Right atrium auricular region (tissue), 2 donors: ENCODE measurements around the gene VIP. TPM values are rescaled to one million over a fixed set of nuclear protein-coding genes. Genes with fewer than 3 reads are reported as not detected.

Experiments used
- DNase-seq: peaks from one replicate; pipeline ENCODE4 v3.0.0-alpha.2; 2019; ENCODE audit warnings: low spot score
- H3K27ac ChIP-seq, 2 donors: fragments of 200-600 bp; sonication (generic); 1 replicate in 1 of 2; 2 replicates in 1 of 2; pipeline ENCODE4 v1.5.1; 2016 to 2019
- H3K27me3 ChIP-seq, 2 donors: fragments of 200-600 bp; sonication (generic); one replicate each; pipeline versions ENCODE4 v1.5.1 to v1.6.0; 2017 to 2019
- H3K36me3 ChIP-seq: fragments of 200-600 bp; sonication (generic); one replicate; pipeline ENCODE4 v1.5.1; 2016
- H3K4me1 ChIP-seq, 2 donors: fragments of 200-600 bp; sonication (generic); one replicate each; pipeline versions ENCODE4 v1.5.1 to v1.6.0; 2017 to 2019
- H3K4me3 ChIP-seq, 2 donors: fragments of 200-600 bp; sonication (generic); 1 replicate in 1 of 2; 2 replicates in 1 of 2; pipeline ENCODE4 v1.5.1; 2017 to 2019; ENCODE audit warnings: mild to moderate bottlenecking in 1 of 2, moderate library complexity in 1 of 2
- H3K9me3 ChIP-seq, 2 donors: fragments of 200-600 bp; sonication (generic); one replicate each; pipeline ENCODE4 v1.5.1; 2019
- CTCF ChIP-seq, 2 donors: fragments of 200-600 bp; sonication (generic); IDR thresholded peaks; one replicate each; pipeline ENCODE4 v1.5.1; 2019; ENCODE audit warnings: antibody characterized with exemption in 2 of 2
- total RNA-seq, 2 donors: library from RNA; depleted of rRNA; stranded (reverse); fragments of >200 nt; gene quantifications; one replicate each; pipeline ENCODE4 v1.1.0, GENCODE V29; 2016

The VIP gene
- total RNA-seq, 2 donors from 2014 or later = 1.2 TPM; not detected in 1

DNA sequence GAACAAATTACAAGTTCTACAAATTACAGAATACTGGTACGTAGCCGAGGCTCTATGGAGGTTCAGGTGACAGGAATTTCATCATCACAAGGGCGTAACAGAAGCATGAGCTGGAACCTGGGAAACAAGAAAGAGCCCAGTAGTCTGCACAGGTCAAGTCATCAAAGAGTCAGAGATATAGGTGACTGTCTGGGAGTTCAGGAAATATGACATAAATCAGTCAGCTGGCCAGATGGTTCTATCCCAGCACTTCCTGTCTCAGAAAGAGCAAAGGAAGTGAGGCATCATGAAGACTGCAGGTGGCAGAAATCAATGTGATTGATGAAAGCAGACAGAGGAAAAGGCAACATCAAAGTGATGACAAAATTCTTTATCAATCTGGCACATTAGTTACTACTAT, 29.6 kb upstream of the VIP start:
- no peak for DNase-seq
- H3K4me1 ChIP-seq = no peaks in the 10 kb centered on the region
- no peaks in the 10 kb centered on the region for H3K36me3 ChIP-seq
- no peak overlapping the region for H3K4me3 ChIP-seq
- H3K9me3 ChIP-seq = no peaks in the 10 kb centered on the region
- no peak overlapping the region for H3K27ac ChIP-seq
- H3K27me3 ChIP-seq = no peaks in the 10 kb centered on the region
- TF ChIP-seq CTCF (IDR thresholded peaks at IDR 0.05) = no peak

- no peak overlapping the region for H3K27ac ChIP-seq
- H3K4me3 ChIP-seq = no peak overlapping the region
- DNase-seq = no peak
- H3K27me3 ChIP-seq = no peaks in the 10 kb centered on the region
- H3K36me3 ChIP-seq = no peaks in the 10 kb centered on the region
- no peak for TF ChIP-seq CTCF (IDR thresholded peaks at IDR 0.05)
- no peaks in the 10 kb centered on the region for H3K4me1 ChIP-seq
- H3K9me3 ChIP-seq = no peaks in the 10 kb centered on the region
Measured at GRCh38 chr6:152721956-152722355, 28.6 kb upstream of the VIP start.

DNA sequence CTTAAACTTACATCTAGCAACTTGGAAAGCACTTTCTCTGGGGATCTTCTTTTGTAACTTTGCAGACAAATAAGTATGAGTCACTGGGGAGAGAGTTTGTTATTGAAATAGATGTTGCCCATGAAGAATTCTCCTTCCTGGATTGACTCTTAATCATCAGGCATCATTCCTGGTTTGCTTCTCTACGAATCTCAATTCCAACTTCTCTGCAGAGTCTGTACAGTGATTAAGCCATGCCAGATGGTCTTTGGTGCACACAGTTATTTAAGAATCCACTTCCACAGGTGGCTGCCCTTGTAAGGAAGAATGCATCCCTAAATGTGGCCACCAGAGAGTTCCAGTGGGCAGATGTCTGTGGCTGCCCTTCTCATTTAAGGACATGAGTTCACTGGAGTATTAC, 27.2 kb upstream of the VIP start:
- TF ChIP-seq CTCF (IDR thresholded peaks at IDR 0.05) = no peak
- Histone ChIP-seq H3K9me3 (no peaks in the 10 kb centered on the region), H3K27ac (no peak overlapping the region), H3K4me3 (no peak overlapping the region), H3K27me3 (no peaks in the 10 kb centered on the region), H3K4me1 (no peaks in the 10 kb centered on the region), H3K36me3 (no peaks in the 10 kb centered on the region)
- no peak for DNase-seq

DNA sequence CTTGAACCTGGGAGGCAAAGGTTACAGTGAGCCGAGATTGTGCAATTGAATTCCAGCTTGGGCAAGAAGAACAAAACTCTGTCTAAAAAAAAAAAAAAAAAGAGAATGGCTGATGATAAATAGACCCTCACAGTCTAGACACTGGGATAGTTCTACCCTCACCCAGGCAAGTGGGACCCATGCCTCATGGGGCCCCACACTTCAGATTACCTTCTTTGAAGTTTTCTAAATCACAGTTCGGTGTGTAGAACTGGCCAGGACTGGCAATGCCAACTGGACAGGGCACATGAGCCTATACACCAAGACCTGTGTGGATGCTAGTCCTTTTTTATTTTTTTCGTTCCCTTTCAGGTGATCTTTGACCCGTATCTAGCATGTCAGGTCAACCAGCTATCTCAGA, 24.3 kb upstream of the VIP start:
- no peaks in the 10 kb centered on the region for H3K36me3 ChIP-seq
- no peaks in the 10 kb centered on the region for H3K4me1 ChIP-seq
- H3K27me3 ChIP-seq = no peaks in the 10 kb centered on the region
- no peak for TF ChIP-seq CTCF (IDR thresholded peaks at IDR 0.05)
- no peaks in the 10 kb centered on the region for H3K9me3 ChIP-seq
- H3K4me3 ChIP-seq = no peak overlapping the region
- H3K27ac ChIP-seq = no peak overlapping the region
- no peak for DNase-seq

DNA sequence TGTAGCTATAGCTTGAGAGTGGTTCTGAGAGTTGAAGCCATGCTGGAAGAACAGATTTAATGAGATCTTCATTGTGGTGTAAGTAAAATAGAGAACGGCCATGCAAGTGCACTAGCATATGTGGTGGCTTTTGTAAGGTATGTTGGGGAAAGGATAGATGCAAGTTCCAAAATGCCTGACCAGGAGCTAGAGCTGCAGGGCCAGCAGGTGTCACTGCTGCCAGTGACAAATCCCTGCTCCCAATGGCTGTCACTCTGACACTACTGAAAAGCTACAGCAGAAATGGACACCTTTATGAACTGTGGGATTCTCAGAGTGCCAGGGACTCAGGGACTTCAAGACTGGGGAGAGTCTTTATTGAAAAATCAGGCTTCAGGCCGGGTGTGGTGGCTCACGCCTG, 23.1 kb upstream of the VIP start:
- no peaks in the 10 kb centered on the region for H3K36me3 ChIP-seq
- peaks cover 0 to under 1% of the 10 kb centered on the region in 2 donors for H3K9me3 ChIP-seq
- H3K27ac ChIP-seq = no peak overlapping the region
- no peak for TF ChIP-seq CTCF (IDR thresholded peaks at IDR 0.05)
- no peak overlapping the region for H3K4me3 ChIP-seq
- no peak for DNase-seq
- H3K27me3 ChIP-seq = no peaks in the 10 kb centered on the region
- no peaks in the 10 kb centered on the region for H3K4me1 ChIP-seq

DNA sequence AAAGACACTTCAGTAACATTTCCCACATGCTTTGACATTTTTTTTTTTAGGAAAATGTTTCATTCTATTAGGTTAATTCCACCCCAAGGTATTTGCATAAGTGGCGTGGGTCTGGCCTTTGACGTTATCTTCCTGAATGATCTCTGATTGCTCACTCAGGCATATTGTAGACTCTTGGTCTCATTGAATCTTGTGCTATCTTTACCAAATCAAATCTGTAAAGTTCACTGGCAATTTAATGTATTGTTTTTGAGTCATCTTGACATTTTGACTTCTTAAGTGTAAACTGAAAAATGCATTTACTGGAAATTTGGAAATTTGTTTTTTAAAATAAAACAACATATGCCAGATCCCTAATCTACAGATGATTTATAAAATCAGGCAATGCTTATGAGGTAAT, 16.0 kb upstream of the VIP start:
- no peak for TF ChIP-seq CTCF (IDR thresholded peaks at IDR 0.05)
- no peak for DNase-seq
- H3K4me3 ChIP-seq = no peak overlapping the region
- H3K36me3 ChIP-seq = no peaks in the 10 kb centered on the region
- no peaks in the 10 kb centered on the region for H3K4me1 ChIP-seq
- no peak overlapping the region for H3K27ac ChIP-seq
- peaks cover 0 to 9% of the 10 kb centered on the region in 2 donors for H3K9me3 ChIP-seq
- no peaks in the 10 kb centered on the region for H3K27me3 ChIP-seq
